GM21390 (cell line): Measurements from ENCODE around the gene COX7B.
"Not testable (repeated sequence)": the region's sequence is repeated elsewhere in the genome, so short reads cannot be mapped to it uniquely, and the experiment has no call there.

ENCODE experiments used
- ATAC-seq: cut with Tn5 transposase; IDR thresholded peaks from one replicate; pipeline ENCODE4 v1.9.1; 2021; ENCODE audit not compliant: unreplicated experiment

Gene COX7B

GRCh38 chrX:77945031-77945430 is 45.8 kb downstream of the COX7B start:
- ATAC-seq: not testable (repeated sequence)

- ATAC-seq: no peak
Observed at GRCh38 chrX:77945910-77946545, 46.8 kb downstream of the COX7B start.

- ATAC-seq: no peak
Observed at GRCh38 chrX:77946571-77946970, 47.3 kb downstream of the COX7B start.

GRCh38 chrX:77949840-77950239 is 50.6 kb downstream of the COX7B start:
- no peak for ATAC-seq

GRCh38 chrX:77952173-77952572 is 52.9 kb downstream of the COX7B start:
- ATAC-seq: no peak

- no peak for ATAC-seq
Observed at GRCh38 chrX:77953302-77953701, 54.0 kb downstream of the COX7B start.

GRCh38 chrX:77953708-77954107 is 54.4 kb downstream of the COX7B start:
- no peak for ATAC-seq
